ENCODE data around the gene MXD3.
A peak's percentile ranks its signal among the peaks of the same experiment; 100 is the strongest.
"Not testable (repeated sequence)": the region's sequence is repeated elsewhere in the genome, so short reads cannot be mapped to it uniquely, and the experiment has no call there.

Gene MXD3, protein sequence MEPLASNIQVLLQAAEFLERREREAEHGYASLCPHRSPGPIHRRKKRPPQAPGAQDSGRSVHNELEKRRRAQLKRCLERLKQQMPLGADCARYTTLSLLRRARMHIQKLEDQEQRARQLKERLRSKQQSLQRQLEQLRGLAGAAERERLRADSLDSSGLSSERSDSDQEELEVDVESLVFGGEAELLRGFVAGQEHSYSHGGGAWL

DNA sequence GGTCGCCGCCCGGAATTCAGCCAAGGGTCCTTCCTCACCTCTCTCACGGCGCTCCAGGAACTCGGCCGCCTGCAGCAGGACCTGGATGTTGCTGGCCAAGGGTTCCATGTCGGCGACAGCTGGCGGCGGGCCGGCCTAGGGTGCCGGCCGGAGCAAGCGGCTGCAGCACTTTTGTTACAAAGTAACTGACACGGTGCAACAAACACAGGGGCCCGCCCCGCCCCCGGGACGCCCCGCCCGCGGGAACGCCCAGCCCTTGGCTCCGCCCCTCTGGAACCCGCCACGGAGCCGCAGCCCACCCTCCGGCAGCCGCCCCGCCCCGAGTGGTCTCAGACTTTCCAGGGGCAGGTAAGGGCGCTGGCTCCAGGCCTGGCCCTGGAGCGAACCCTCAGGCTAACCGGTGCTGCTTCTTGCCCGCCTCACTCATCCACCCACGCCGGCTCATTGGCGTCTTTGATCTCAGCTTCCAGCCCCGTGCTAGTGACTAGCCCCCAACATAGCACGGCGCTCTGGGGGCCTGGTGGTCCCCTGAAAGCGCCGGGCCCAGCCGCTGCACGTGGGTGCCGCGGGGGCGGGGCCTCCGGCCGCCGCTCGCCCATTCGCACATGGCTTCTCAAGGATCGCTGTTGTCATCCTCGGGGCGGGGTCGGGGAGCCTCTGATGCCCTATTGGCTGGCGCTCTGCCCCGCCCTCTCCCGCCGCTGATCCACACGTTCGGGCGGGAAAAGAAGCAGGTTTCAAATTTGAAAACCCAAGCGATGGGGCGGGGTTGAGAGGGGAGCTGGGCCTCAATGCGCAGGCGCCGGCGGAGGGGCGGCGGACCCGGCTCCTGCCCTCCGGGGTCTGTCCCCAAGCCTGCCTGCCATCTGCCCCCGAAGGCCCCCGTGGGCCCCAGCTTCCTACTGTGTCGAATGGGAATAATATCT, at the start of gene MXD3:
MXD3 (minus strand) TSS at position 176 of the 926 bp plus-strand sequence; CDS start at position 108, 68 bp downstream.
- no peak for FAIRE-seq

DNA sequence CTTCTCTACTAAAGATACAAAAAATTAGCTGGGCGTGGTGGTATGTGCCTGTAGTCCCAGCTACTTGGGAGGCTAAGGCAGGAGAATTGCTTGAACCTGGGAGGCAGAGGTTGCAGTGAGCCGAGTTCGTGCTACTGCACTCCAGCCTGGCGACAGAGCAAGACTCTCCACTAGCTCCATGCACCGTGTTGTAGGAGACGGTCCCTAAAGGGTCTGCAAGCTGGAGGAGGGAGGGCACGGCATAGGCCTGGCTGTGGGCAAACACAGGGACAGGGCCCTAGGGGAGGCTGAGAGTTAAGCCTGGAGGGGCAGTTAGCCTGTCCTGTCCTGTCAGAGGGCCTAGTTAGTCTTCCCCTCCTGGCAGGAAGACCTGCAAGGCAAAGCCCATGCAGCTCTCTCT, 49.0 kb upstream of the MXD3 start:
- FAIRE-seq: not testable (repeated sequence)

More for the DNA sequence above, at the start of gene MXD3:
- DNase-seq (ENCODE audit: low spot score): peak; percentile 98

DNA sequence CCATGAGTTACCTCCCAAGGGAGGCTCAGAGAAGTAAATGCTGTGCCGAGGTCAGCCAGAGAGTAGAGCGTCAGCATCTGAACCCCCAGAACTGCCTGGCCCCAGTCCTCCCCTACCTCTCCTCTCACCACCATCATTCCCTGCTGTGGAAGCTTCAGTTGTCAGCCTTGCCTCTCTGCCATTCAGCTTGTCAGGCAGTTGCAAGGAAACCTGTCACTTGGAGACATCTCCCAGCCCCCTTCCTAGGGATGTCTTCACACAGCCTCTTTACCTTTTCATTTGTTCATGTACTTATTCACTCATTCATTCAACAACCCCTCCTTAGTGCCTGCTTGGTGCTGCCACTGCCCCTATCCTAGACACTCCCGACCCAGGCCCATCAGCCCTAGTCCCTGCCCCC, 48.2 kb upstream of the MXD3 start:
- FAIRE-seq: no peak
- DNase-seq (ENCODE audit: low spot score): no peak

More for the DNA sequence above, 49.0 kb upstream of the MXD3 start:
- DNase-seq (ENCODE audit: low spot score): not testable (repeated sequence)

DNA sequence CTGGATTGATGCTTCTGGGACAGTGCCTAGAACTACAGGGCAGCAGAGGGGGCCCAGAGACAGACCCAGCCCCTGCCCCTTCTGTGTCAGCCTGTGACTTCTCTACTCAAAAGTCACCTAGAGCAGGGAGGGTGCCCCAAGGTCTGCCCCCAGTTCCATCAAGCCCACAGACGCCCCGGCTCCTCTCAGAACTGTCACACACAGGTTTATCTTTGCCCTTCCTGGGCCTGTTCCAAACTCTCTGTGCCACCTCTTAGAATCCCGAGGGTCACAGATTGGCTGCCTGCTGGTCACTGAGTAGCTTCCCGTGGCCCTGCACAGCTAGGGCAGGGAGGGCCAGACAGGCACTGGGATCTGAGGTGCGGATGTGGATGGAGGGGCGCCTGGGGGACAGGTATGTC, 47.8 kb upstream of the MXD3 start:
- no peak for FAIRE-seq

DNA sequence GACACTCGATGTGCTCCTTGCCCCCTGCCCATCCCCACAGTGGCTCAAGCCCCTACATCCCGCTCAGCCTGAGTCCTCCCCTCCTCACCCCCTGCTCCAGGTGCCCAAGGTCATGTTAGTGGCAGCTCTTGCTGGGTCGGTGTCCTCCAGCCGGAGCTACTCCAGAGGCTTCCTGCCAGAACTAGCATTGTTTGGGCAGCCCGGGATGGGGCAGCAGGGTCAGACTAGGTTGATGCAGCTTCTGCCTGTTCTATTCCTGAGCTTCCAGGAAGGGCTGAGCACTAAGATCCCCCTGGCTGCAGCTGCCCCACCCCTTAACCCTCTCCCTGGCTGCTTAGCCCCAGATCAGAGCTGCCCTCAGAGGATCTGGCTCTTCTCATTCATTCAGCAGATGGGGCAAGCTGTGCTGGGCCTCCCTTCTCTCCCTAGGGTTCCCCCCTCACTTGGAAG, 46.7 kb upstream of the MXD3 start:
- no peak for FAIRE-seq
- no peak for DNase-seq (ENCODE audit: low spot score)

More for the DNA sequence above, 47.8 kb upstream of the MXD3 start:
- DNase-seq (ENCODE audit: low spot score): no peak

DNA sequence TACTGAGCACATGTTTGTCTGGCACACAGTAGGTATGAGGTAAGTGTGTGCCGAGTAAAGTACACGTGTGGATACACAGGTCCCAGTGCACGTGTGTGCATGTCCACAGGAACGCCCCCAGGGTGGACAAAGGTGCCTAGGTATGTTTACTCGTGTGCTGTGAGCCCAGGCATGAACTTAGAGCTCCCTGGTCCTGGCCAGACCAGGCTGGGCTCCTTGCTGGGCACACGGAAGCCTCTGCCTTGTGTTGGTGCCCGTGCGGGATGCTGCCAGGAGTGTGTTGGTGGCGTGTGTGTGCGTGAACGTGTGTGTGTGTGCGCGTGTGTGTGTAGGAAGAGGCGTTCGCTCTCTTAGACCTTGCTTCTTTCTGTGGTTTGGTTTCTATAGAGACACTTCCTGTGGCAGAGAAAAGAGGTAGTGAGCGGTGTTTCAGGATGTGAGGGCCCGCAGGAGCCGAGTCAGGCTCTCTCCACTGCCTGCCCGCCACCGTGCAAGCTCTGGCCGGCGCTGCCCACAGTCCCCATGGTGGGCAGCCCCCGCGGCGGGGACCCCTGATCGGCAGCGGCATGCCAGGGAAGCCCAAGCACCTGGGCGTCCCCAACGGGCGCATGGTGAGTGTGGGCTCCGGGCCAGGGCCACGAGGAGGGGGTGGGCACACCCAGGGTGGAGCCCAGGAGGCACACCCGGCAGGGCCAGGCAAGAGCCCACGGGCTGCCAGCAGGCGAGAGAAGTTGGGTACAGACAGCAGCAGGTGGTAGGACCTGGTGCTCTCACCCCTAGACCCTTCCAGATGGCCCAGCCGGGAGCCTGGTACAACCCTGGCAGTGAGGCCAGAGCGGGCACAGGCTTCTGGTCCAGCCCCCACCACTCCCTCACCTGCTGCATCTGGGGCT, 46.0 kb upstream of the MXD3 start, which contains the start of gene RGS14:
RGS14 (plus strand) TSS at position 466 of the 893 bp plus-strand sequence; CDS start at position 567, 101 bp downstream.
- DNase-seq (ENCODE audit: low spot score) (peak; percentile 75), FAIRE-seq (peak; percentile 55)

DNA sequence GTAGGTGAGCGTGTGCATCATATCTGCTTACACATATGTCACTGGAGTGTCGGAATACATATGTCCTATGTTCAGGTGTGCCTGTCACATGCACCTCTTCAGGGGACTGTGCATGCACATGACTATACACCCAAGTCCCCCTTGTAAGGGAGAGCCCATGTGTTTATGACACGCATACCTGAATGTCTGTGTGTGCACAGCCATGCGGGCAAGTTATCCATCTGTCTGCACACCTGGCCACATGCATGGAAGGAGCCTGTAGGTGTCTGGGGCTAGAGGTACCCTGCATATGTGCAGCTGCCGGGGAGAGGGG, 45.4 kb upstream of the MXD3 start:
- no peak for DNase-seq (ENCODE audit: low spot score)

DNA sequence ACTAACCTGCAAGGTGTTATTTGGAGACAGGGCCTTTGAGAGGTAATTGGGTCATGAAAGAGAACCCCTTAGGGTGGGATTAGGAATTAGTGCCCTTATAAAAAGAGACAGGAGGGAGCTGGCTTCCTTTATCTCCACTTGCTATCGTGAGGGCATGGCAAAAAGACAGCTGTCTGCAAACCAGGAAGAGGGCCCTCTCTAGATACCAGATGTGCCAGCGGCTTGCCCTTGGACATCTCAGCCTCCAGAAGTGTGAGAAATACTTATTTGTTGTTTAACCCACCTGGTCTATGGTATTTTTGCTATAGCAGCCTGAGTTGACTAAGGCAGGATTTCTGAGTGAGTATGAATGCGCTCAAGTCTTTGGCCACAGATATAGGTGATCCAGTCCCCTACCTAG, 45.0 kb upstream of the MXD3 start:
- DNase-seq (ENCODE audit: low spot score): no peak
- no peak for FAIRE-seq

More for the DNA sequence above, 45.4 kb upstream of the MXD3 start:
- FAIRE-seq: no peak

DNA sequence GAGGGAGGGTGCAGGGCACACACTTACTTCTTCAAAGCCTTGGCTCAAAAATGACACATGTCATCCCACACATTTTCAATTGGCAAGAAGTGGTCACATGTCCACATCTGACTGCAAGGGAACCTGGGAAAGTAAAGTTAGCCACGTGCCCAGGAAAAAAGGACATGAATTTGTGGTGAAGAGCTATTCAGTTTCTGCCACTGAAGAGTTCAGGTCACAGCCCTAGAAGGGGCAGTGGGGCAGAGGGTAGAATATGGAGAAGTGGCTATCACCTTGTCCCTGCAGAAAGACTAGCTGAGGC, 44.1 kb upstream of the MXD3 start:
- DNase-seq (ENCODE audit: low spot score) (no peak), FAIRE-seq (no peak)

DNA sequence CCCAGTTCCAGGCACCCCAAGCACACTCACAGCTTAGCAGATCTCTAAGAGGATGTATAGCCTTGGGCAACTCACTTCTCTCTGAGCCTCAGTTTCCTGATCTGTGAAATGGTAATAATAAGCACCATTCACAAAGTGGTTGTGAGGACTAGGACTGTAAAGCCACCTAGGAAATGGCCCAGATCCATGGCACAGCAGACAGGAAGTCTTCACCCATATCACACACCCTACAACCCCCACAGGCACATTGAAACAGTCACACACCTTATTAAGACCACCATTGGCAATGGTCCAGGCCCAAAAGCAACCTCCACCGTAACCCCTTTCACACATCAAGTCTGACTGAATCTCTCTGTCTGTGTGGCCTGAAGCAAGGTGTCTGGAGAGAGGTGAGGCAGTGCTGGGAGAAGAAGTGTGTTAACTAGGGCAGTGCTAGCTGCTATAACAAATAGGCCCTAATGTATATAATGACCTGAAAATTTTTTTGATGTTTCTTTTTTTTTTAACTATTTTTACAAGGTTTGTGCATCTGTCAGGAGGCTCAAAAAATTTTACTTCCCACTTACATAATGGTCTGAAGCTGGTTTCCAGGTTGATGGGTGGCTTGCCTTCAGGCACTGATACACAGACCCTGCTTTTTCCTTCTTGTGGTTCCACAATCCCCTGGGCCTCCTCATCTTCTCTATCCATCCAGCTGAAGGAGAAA, 43.6 kb upstream of the MXD3 start:
- DNase-seq (ENCODE audit: low spot score) (no peak), FAIRE-seq (no peak)

DNA sequence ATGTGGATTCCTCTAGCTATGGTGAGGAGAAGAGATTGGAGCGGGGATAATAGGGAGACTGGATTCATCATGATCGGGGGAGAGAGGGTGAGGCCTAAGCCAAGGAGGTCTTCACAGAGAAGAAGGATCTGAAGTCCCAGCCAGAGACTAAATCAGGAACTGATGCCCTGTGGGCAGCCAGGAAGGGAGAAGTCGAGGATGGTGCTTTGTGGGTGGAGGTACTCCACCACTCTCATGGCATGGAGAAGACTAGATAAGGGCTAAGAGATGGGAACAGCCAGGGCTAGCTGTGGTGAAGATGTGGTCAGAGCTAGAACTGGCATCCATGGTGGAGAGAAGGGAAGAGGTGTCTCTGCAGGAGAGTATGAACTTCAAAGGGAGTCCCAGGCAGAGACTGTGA, 43.0 kb upstream of the MXD3 start:
- no peak for FAIRE-seq

DNA sequence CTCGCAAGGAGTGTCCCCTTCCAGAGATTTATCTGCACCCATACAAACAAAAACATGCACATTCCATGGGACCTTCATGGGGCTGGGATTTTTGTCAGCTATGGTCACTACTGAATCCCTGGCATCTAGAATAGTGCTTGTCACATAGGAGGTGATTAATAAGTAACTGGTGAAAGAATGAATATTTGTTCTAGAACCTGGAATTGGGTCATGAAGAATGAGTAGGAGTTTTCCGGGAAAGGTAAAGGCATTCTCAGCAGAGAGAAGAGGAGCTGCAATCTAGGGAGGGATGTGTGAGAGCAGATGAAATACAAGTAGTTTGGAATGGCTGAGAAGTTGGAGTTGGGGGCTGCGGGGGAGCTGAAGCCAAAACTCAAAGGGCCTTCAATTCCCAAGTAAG, 42.6 kb upstream of the MXD3 start:
- DNase-seq (ENCODE audit: low spot score): no peak
- no peak for FAIRE-seq

More for the DNA sequence above, 43.0 kb upstream of the MXD3 start:
- DNase-seq (ENCODE audit: low spot score): no peak

DNA sequence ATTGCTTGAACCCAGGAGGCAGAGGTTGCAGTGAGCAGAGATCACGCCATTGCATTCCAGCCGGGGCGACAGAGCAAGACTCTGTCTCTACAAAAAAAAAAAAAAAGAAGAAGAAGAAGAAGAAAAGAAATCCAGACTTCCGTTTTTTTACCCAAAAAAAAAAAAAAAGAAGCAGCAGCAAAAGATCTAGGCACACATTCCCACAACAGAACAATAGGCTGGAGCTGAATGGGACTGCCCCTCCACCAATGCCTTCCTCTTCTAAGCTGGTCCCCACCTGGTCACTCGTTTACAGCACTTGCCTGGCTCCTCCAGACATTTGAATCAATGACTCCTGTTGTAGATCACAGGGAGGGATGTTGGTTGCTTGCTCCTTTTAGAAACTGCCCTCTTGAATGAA, 41.4 kb upstream of the MXD3 start:
- no peak for DNase-seq (ENCODE audit: low spot score)

DNA sequence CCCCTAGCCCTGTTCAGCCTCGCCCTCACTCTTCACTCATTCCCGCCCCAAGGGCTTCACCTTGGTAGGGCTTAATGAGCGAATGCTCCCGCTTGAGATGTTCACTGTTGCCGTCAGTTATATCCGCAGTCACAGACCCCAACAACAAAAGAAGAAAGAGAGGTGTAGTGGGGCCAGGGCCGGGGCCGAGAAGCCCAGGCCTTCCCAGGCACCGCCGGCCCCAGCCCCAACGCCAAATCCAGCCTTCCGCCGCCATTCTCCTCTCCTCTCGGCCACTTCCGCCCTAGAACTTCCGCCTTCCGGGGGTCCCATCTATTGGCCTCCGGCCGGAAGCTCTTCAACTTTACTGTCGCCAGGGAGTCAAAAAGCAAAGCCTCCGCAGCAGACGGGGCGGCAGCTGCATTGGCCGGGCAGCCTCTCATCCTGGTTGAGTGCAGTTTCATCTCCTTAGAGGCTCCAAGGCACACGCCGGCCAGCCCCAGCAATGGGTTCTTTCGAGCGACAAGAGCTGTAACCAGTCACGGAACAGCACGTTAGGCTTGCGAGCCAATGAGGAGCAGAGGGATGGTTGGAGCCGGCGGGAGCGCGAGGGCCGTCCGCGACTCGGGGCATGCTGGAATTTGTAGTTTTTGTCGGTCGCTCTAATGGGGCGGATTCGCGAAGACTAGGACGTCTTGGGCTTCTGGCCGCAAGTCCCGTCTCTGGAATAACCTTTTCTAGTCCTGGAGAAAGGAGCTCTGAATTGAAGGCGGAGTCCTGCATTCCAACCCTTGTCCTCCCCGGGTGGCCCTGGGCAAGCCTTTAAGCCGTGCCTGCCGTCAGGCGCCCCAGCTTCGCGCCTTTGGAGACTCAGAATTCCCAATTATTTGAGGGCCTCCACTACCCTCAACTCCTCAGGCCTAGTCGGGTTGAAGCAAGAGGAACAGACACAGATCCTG, 40.0 kb upstream of the MXD3 start, which contains the start of gene LMAN2:
LMAN2 (minus strand) TSS at position 277 of the 938 bp plus-strand sequence; CDS start at position 256, 21 bp downstream.
- FAIRE-seq: no peak

More for the DNA sequence above, 41.4 kb upstream of the MXD3 start:
- no peak for FAIRE-seq

DNA sequence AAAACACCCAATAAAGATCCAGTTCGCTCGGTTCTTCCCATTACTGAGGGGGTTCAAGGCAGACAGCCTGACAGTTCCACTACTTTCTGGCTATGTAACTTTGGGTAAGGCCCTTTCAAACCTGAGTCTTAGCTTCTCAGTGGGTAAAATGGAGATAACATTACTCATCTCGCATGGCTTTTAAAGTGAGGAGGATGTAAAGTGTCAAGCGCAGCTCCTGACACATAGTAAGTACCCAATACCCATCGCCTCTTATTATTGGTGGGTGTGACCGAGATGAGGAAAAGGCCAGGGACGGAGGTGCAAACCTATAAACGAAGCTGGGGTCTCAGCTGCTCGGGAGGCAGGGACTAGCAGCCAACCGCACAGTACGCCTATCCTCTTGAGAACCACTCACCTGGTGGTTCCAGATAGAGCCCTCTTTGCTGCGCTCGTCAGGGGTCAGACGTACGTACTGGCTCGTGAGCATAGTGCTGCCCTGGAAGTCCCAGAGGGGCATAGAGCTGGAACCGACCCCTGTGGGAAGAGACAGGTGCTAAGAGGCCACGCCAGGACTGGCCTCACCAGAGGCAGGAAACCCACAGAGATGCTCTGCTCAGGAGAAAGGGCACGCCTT, 39.2 kb upstream of the MXD3 start:
- DNase-seq (ENCODE audit: low spot score) (no peak), FAIRE-seq (no peak)

More for the DNA sequence above, 40.0 kb upstream of the MXD3 start, which contains the start of gene LMAN2:
- DNase-seq (ENCODE audit: low spot score): peak; percentile 96

DNA sequence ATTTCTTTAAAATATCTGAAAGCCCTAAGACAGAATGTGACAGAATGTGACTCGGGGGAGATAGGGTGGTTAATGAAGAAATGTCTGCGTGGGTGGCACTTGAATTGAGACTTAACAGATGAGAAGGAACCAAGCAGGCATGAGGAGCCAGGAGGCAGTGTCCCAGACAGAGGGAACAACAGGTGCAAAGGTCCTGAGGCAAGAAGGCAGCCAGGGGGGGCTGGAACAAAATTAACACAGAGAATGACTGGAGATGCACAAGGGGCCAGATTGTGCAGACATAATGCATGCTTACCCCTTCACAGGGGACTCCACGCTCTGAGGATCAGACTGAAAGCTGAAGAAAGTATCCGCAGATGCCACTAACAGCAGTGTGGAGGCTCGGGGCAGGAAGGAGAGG, 38.1 kb upstream of the MXD3 start:
- no peak for FAIRE-seq
- no peak for DNase-seq (ENCODE audit: low spot score)

DNA sequence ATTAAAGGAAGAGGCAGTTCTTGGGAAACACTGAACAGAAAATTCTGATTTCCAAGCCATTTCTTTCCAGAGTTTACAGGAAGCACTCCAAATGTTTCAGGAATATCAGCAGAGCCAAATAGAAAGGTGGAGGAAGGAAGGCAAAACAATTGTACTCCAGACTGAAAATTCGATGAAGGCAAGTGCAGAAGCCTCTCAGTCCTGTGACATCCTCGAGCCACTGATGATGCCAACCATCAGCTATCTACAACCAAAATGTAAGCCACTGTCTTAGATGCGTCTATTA, 37.6 kb upstream of the MXD3 start:
- no peak for FAIRE-seq
- no peak for DNase-seq (ENCODE audit: low spot score)

DNA sequence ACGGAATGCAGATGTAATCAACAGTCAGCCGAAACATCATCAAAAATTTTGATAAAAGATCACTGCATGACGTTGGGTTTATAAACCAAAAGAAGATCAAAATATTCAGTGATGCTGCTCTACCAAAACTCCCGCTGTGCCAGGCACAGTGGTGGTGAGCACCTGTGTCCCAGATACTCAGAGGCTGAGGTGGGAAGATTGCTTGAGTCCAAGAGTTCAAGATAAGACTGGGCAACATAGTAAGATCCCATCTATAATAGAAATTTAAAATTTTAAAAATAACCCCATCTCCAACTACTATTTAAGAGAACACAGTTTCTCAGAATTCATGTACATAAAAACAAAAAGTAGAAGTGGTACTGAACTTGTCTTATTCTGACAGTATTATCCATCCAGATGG, 36.0 kb upstream of the MXD3 start:
- no peak for DNase-seq (ENCODE audit: low spot score)
- FAIRE-seq: no peak

DNA sequence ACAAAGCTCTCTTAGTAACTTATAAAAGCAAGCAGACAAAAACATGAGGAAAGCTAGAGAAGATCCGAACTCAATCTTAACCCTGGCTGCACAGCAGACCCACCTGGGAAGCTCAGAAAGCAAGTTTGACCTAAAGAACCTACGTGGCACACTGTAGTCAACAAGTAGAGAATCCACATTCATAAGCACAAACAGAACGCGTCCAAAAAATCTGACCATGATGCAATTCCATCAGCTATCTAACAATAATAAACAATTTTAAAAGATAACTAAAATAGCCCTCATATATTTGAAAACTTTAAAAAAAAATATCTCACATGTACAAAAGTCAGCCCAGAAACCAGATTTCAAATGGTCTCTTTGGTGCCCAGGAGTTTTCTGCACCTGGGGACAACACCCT, 35.1 kb upstream of the MXD3 start:
- FAIRE-seq (no peak), DNase-seq (ENCODE audit: low spot score) (no peak)

Data from urothelium cell line (cell line).